Erythroblast (primary cell): ENCODE data around the gene SLC35D2.

Experiments used
- GATA1 ChIP-seq: IDR thresholded peaks from 2 replicates; pipeline ENCODE4 v1.6.1; 2011; ENCODE audit warnings: low read depth, mild to moderate bottlenecking, control low read depth, low read length, moderate library complexity
- POLR2A ChIP-seq: IDR thresholded peaks from 2 replicates; pipeline ENCODE4 v1.6.1; 2011; ENCODE audit warnings: mild to moderate bottlenecking, low read length

DNA sequence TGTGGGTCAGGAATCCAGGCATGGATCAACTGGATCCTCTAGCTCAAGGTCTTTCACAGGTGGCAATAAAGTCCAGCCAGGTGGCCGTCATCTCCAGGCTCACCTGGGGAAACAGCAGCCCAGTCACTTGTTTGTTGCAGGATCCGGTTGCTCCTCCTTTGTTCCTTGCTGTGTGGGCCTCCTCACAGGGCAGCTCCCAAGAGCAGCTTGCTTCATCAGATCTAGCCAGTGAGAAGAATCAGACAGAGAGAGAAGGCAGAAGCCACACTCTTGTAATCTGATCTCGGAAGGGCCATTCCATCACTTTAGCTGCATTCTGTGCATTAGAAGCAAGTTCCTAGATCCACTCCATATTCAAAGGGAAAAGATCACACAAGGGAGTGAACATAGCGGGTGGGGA lies 78.3 kb downstream of the SLC35D2 start:
- TF ChIP-seq POLR2A, result no peak
- no peak for TF ChIP-seq GATA1
